Measurements from ENCODE around the gene MYH16. TPM values are rescaled to one million over a fixed set of nuclear protein-coding genes. Genes with fewer than 3 reads are reported as not detected.
"Not testable (repeated sequence)": the region's sequence is repeated elsewhere in the genome, so short reads cannot be mapped to it uniquely, and the experiment has no call there.

Gene MYH16
- total RNA-seq, 1 donor from 2014 or later: not detected

- H3K27me3 Mint-ChIP-seq (ENCODE audit: unreplicated experiment): no peaks in the 10 kb centered on the region
- H3K36me3 Mint-ChIP-seq (ENCODE audit: unreplicated experiment): no peaks in the 10 kb centered on the region
- H3K9me3 Mint-ChIP-seq (ENCODE audit: unreplicated experiment): no peaks in the 10 kb centered on the region
- H3K4me1 Mint-ChIP-seq (ENCODE audit: unreplicated experiment): peaks cover 27% of the 10 kb centered on the region
- TF ChIP-seq, protein P1, sequence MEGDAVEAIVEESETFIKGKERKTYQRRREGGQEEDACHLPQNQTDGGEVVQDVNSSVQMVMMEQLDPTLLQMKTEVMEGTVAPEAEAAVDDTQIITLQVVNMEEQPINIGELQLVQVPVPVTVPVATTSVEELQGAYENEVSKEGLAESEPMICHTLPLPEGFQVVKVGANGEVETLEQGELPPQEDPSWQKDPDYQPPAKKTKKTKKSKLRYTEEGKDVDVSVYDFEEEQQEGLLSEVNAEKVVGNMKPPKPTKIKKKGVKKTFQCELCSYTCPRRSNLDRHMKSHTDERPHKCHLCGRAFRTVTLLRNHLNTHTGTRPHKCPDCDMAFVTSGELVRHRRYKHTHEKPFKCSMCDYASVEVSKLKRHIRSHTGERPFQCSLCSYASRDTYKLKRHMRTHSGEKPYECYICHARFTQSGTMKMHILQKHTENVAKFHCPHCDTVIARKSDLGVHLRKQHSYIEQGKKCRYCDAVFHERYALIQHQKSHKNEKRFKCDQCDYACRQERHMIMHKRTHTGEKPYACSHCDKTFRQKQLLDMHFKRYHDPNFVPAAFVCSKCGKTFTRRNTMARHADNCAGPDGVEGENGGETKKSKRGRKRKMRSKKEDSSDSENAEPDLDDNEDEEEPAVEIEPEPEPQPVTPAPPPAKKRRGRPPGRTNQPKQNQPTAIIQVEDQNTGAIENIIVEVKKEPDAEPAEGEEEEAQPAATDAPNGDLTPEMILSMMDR (IDR thresholded peaks at IDR 0.05): no peak
- peak overlapping the region; percentile 86 for H3K4me3 Mint-ChIP-seq (ENCODE audit: unreplicated experiment)
- no peak for DNase-seq (ENCODE audit: extremely low spot score, unreplicated experiment)
- no peak overlapping the region for H3K27ac Mint-ChIP-seq (ENCODE audit: unreplicated experiment)
Measured at GRCh38 chr7:99324559-99324958, 51.9 kb downstream of the MYH16 start.

DNA sequence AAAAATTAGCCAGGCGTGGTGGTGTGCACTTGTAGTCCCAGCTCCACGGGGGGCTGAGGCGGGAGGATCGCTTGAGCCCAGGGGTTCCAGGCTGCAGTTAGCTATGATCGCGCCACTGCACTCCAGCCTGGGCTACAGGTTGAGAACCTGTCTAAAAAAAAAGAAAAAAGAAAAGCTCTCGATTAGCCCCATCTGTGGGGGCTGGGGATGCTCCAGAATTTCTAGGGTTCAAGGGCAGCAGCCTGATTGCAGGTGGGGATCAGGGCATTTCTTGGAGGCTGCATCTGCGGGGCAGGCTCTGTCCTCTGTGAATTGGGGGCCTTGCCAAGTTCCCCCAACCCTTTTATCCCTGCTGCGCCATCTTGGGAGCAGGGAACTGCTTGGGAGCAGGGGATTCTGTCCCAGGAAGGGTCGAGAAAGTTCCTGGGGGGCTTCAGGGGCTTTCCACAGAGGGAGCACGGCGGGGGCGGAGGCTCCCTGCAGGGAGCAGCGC lies 52.4 kb downstream of the MYH16 start:
- no peak overlapping the region for H3K27ac Mint-ChIP-seq (ENCODE audit: unreplicated experiment)
- H3K4me3 Mint-ChIP-seq (ENCODE audit: unreplicated experiment): peak overlapping the region; percentile 86
- H3K36me3 Mint-ChIP-seq (ENCODE audit: unreplicated experiment): no peaks in the 10 kb centered on the region
- no peaks in the 10 kb centered on the region for H3K9me3 Mint-ChIP-seq (ENCODE audit: unreplicated experiment)
- peaks cover 31% of the 10 kb centered on the region for H3K4me1 Mint-ChIP-seq (ENCODE audit: unreplicated experiment)
- no peak for DNase-seq (ENCODE audit: extremely low spot score, unreplicated experiment)
- TF ChIP-seq, protein P1 (IDR thresholded peaks at IDR 0.05): no peak
- H3K27me3 Mint-ChIP-seq (ENCODE audit: unreplicated experiment): no peaks in the 10 kb centered on the region

- TF ChIP-seq, protein P1 (IDR thresholded peaks at IDR 0.05): peak; percentile 39
- Mint-ChIP-seq H3K36me3 (ENCODE audit: unreplicated experiment) (no peaks in the 10 kb centered on the region), H3K4me1 (ENCODE audit: unreplicated experiment) (peaks cover 38% of the 10 kb centered on the region), H3K27ac (ENCODE audit: unreplicated experiment) (peak within 1 kb of the TSS; percentile 75), H3K4me3 (ENCODE audit: unreplicated experiment) (peak within 1 kb of the TSS; percentile 86), H3K9me3 (ENCODE audit: unreplicated experiment) (no peaks in the 10 kb centered on the region), H3K27me3 (ENCODE audit: unreplicated experiment) (no peaks in the 10 kb centered on the region)
- peak; percentile 98 for DNase-seq (ENCODE audit: extremely low spot score, unreplicated experiment)
Measured at GRCh38 chr7:99325592-99326407, 53.2 kb downstream of the MYH16 start, which contains the start of gene ARPC1A. Gene ARPC1A, plus strand, starts transcription at chr7:99325898. Its CDS starts 7,456 bp downstream, at chr7:99333354.

DNA sequence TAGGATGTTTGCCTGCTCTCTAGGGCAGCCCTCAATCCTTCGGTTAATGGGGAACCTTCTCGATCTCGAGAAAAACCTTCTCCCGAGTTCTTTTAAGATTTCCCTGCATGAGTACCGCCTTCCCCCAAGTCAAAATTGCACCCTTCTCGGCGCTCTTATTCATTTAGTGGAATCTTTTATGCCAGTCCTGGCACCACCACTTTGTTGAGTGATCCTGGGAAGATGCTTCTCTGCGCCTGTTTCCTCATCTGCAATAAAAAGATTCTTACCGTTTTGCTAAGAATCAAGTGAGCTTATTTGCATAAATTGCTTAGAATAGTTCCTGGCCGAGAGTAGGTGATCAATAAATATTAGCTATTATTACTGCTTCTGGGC lies 53.8 kb downstream of the MYH16 start:
- peak overlapping the region; percentile 75 for H3K27ac Mint-ChIP-seq (ENCODE audit: unreplicated experiment)
- no peak for DNase-seq (ENCODE audit: extremely low spot score, unreplicated experiment)
- peaks cover 42% of the 10 kb centered on the region for H3K4me1 Mint-ChIP-seq (ENCODE audit: unreplicated experiment)
- H3K36me3 Mint-ChIP-seq (ENCODE audit: unreplicated experiment): no peaks in the 10 kb centered on the region
- TF ChIP-seq, protein P1 (IDR thresholded peaks at IDR 0.05): no peak
- H3K27me3 Mint-ChIP-seq (ENCODE audit: unreplicated experiment): no peaks in the 10 kb centered on the region
- no peaks in the 10 kb centered on the region for H3K9me3 Mint-ChIP-seq (ENCODE audit: unreplicated experiment)
- peak overlapping the region; percentile 86 for H3K4me3 Mint-ChIP-seq (ENCODE audit: unreplicated experiment)

GRCh38 chr7:99330314-99330961 lies 57.8 kb downstream of the MYH16 start:
- H3K36me3 Mint-ChIP-seq (ENCODE audit: unreplicated experiment): peaks cover 13% of the 10 kb centered on the region
- H3K9me3 Mint-ChIP-seq (ENCODE audit: unreplicated experiment); DNase-seq (ENCODE audit: extremely low spot score, unreplicated experiment); H3K27me3 Mint-ChIP-seq (ENCODE audit: unreplicated experiment): not testable (repeated sequence)
- H3K27ac Mint-ChIP-seq (ENCODE audit: unreplicated experiment): peak overlapping the region; percentile 92
- peaks cover 42% of the 10 kb centered on the region for H3K4me1 Mint-ChIP-seq (ENCODE audit: unreplicated experiment)
- H3K4me3 Mint-ChIP-seq (ENCODE audit: unreplicated experiment): peak overlapping the region; percentile 42

All from osteocyte (in vitro differentiated cells).